Measurements from ENCODE around the gene FAM240B. TPM values are rescaled to one million over a fixed set of nuclear protein-coding genes. Genes with fewer than 3 reads are reported as not detected.

FAM240B gene
- total and polyA plus RNA-seq, 9 donors: 0.11 TPM; not detected in 8

- Histone ChIP-seq H3K36me3 (ENCODE audit: control insufficient read depth, insufficient read depth, low read length) (no peaks in the 10 kb centered on the region), H3K9me3 (replicated peaks; ENCODE audit: control insufficient read depth, low read depth, low read length) (no peaks in the 10 kb centered on the region), H3K27ac (ENCODE audit: low read length) (no peak overlapping the region), H3K4me1 (ENCODE audit: control insufficient read depth, insufficient read depth, low read length) (peaks cover 25% of the 10 kb centered on the region), H3K27me3 (ENCODE audit: control insufficient read depth, insufficient read depth, low read length) (no peaks in the 10 kb centered on the region), H3K4me3 (ENCODE audit: low read length) (no peak overlapping the region)
- WGBS (ENCODE audit: insufficient coverage): no CpG with 5 or more reads among the region's 2 CpGs
- DNase-seq: no peak
Measured at GRCh38 chr9:38675831-38676230, 44.1 kb downstream of the FAM240B start.

- Histone ChIP-seq H3K4me3 (ENCODE audit: low read length) (no peak overlapping the region), H3K27ac (ENCODE audit: low read length) (no peak overlapping the region), H3K4me1 (ENCODE audit: control insufficient read depth, insufficient read depth, low read length) (peaks cover 19% of the 10 kb centered on the region), H3K9me3 (replicated peaks; ENCODE audit: control insufficient read depth, low read depth, low read length) (no peaks in the 10 kb centered on the region), H3K27me3 (ENCODE audit: control insufficient read depth, insufficient read depth, low read length) (no peaks in the 10 kb centered on the region), H3K36me3 (ENCODE audit: control insufficient read depth, insufficient read depth, low read length) (no peaks in the 10 kb centered on the region)
- WGBS (ENCODE audit: insufficient coverage): 60% methylated on average over 1 of the region's 6 CpGs
- no peak for DNase-seq
Measured at GRCh38 chr9:38675211-38675610, 44.7 kb downstream of the FAM240B start.

- H3K4me3 ChIP-seq (ENCODE audit: low read length): no peak overlapping the region
- no peaks in the 10 kb centered on the region for H3K9me3 ChIP-seq (replicated peaks; ENCODE audit: control insufficient read depth, low read depth, low read length)
- DNase-seq: no peak
- no peak overlapping the region for H3K27ac ChIP-seq (ENCODE audit: low read length)
- H3K36me3 ChIP-seq (ENCODE audit: control insufficient read depth, insufficient read depth, low read length): no peaks in the 10 kb centered on the region
- H3K27me3 ChIP-seq (ENCODE audit: control insufficient read depth, insufficient read depth, low read length): no peaks in the 10 kb centered on the region
- peaks cover 19% of the 10 kb centered on the region for H3K4me1 ChIP-seq (ENCODE audit: control insufficient read depth, insufficient read depth, low read length)
- 87% methylated on average over 10 of the region's 19 CpGs for WGBS (ENCODE audit: insufficient coverage)
Measured at GRCh38 chr9:38673399-38674193, 46.3 kb downstream of the FAM240B start.

GRCh38 chr9:38671748-38672147, 48.2 kb downstream of the FAM240B start:
- no peaks in the 10 kb centered on the region for H3K36me3 ChIP-seq (ENCODE audit: control insufficient read depth, insufficient read depth, low read length)
- H3K27ac ChIP-seq (ENCODE audit: low read length): no peak overlapping the region
- H3K4me1 ChIP-seq (ENCODE audit: control insufficient read depth, insufficient read depth, low read length): peaks cover 14% of the 10 kb centered on the region
- no peak overlapping the region for H3K4me3 ChIP-seq (ENCODE audit: low read length)
- H3K9me3 ChIP-seq (replicated peaks; ENCODE audit: control insufficient read depth, low read depth, low read length): no peaks in the 10 kb centered on the region
- no peaks in the 10 kb centered on the region for H3K27me3 ChIP-seq (ENCODE audit: control insufficient read depth, insufficient read depth, low read length)
- DNase-seq: no peak
- 77% methylated on average over 3 of the region's 5 CpGs for WGBS (ENCODE audit: insufficient coverage)

GRCh38 chr9:38671372-38671731, 48.6 kb downstream of the FAM240B start:
- Histone ChIP-seq H3K36me3 (ENCODE audit: control insufficient read depth, insufficient read depth, low read length) (no peaks in the 10 kb centered on the region), H3K27ac (ENCODE audit: low read length) (no peak overlapping the region), H3K9me3 (replicated peaks; ENCODE audit: control insufficient read depth, low read depth, low read length) (no peaks in the 10 kb centered on the region), H3K27me3 (ENCODE audit: control insufficient read depth, insufficient read depth, low read length) (no peaks in the 10 kb centered on the region), H3K4me3 (ENCODE audit: low read length) (no peak overlapping the region), H3K4me1 (ENCODE audit: control insufficient read depth, insufficient read depth, low read length) (peaks cover 14% of the 10 kb centered on the region)
- DNase-seq: no peak
- WGBS (ENCODE audit: insufficient coverage): 100% methylated on average over 1 of the region's 4 CpGs

GRCh38 chr9:38670542-38671371, 49.2 kb downstream of the FAM240B start:
- Histone ChIP-seq H3K4me1 (ENCODE audit: control insufficient read depth, insufficient read depth, low read length) (peaks cover 14% of the 10 kb centered on the region), H3K27me3 (ENCODE audit: control insufficient read depth, insufficient read depth, low read length) (no peaks in the 10 kb centered on the region), H3K36me3 (ENCODE audit: control insufficient read depth, insufficient read depth, low read length) (no peaks in the 10 kb centered on the region), H3K27ac (ENCODE audit: low read length) (no peak overlapping the region), H3K9me3 (replicated peaks; ENCODE audit: control insufficient read depth, low read depth, low read length) (no peaks in the 10 kb centered on the region), H3K4me3 (ENCODE audit: low read length) (no peak overlapping the region)
- no CpG with 5 or more reads among the region's 5 CpGs for WGBS (ENCODE audit: insufficient coverage)
- no peak for DNase-seq

- no peak overlapping the region for H3K27ac ChIP-seq (ENCODE audit: low read length)
- H3K4me3 ChIP-seq (ENCODE audit: low read length): no peak overlapping the region
- no peaks in the 10 kb centered on the region for H3K36me3 ChIP-seq (ENCODE audit: control insufficient read depth, insufficient read depth, low read length)
- DNase-seq: no peak
- 86% methylated on average over 7 of the region's 10 CpGs for WGBS (ENCODE audit: insufficient coverage)
- no peaks in the 10 kb centered on the region for H3K9me3 ChIP-seq (replicated peaks; ENCODE audit: control insufficient read depth, low read depth, low read length)
- no peaks in the 10 kb centered on the region for H3K27me3 ChIP-seq (ENCODE audit: control insufficient read depth, insufficient read depth, low read length)
- peaks cover 14% of the 10 kb centered on the region for H3K4me1 ChIP-seq (ENCODE audit: control insufficient read depth, insufficient read depth, low read length)
Measured at GRCh38 chr9:38668791-38669466, 51.0 kb downstream of the FAM240B start.

- WGBS (ENCODE audit: insufficient coverage): no CpG with 5 or more reads among the region's 8 CpGs
- H3K27ac ChIP-seq (ENCODE audit: low read length): no peak overlapping the region
- DNase-seq: peak; percentile 40
Measured at GRCh38 chr9:38662763-38663593, 57.0 kb downstream of the FAM240B start.

GRCh38 chr9:38659538-38659937, 60.4 kb downstream of the FAM240B start:
- Histone ChIP-seq H3K27me3 (ENCODE audit: control insufficient read depth, insufficient read depth, low read length) (no peaks in the 10 kb centered on the region), H3K4me1 (ENCODE audit: control insufficient read depth, insufficient read depth, low read length) (no peaks in the 10 kb centered on the region), H3K27ac (ENCODE audit: low read length) (no peak overlapping the region), H3K4me3 (ENCODE audit: low read length) (no peak overlapping the region), H3K36me3 (ENCODE audit: control insufficient read depth, insufficient read depth, low read length) (no peaks in the 10 kb centered on the region), H3K9me3 (replicated peaks; ENCODE audit: control insufficient read depth, low read depth, low read length) (no peaks in the 10 kb centered on the region)
- no CpG with 5 or more reads among the region's 7 CpGs for WGBS (ENCODE audit: insufficient coverage)
- DNase-seq: no peak

More at GRCh38 chr9:38662763-38663593, 57.0 kb downstream of the FAM240B start:
- Histone ChIP-seq H3K27me3 (ENCODE audit: control insufficient read depth, insufficient read depth, low read length) (no peaks in the 10 kb centered on the region), H3K4me3 (ENCODE audit: low read length) (no peak overlapping the region), H3K4me1 (ENCODE audit: control insufficient read depth, insufficient read depth, low read length) (no peaks in the 10 kb centered on the region), H3K36me3 (ENCODE audit: control insufficient read depth, insufficient read depth, low read length) (no peaks in the 10 kb centered on the region), H3K9me3 (replicated peaks; ENCODE audit: control insufficient read depth, low read depth, low read length) (no peaks in the 10 kb centered on the region)
